HG03066 (cell line): ENCODE results near the gene ZNF407.

Experiments
- ATAC-seq: cut with Tn5 transposase; IDR thresholded peaks from one replicate; pipeline ENCODE4 v1.9.1; 2021; ENCODE audit warnings: low read depth; ENCODE audit not compliant: unreplicated experiment

Gene ZNF407

GRCh38 chr18:75107196-75107930 is 509.7 kb downstream of the ZNF407 start:
- no peak for ATAC-seq

GRCh38 chr18:75107931-75108276 is 510.2 kb downstream of the ZNF407 start:
- no peak for ATAC-seq

GRCh38 chr18:75108579-75109318 is 511.1 kb downstream of the ZNF407 start:
- ATAC-seq: no peak

- no peak for ATAC-seq
These were observed 511.6 kb downstream of the ZNF407 start for GRCh38 chr18:75109319-75109691.

GRCh38 chr18:75109819-75110218 is 512.1 kb downstream of the ZNF407 start:
- no peak for ATAC-seq

- ATAC-seq: no peak
These were observed 512.6 kb downstream of the ZNF407 start for GRCh38 chr18:75110311-75110710.

- ATAC-seq: no peak
These were observed 513.3 kb downstream of the ZNF407 start for GRCh38 chr18:75110846-75111415.

- no peak for ATAC-seq
These were observed 514.1 kb downstream of the ZNF407 start for GRCh38 chr18:75111760-75112159.

GRCh38 chr18:75112186-75113096 is 514.8 kb downstream of the ZNF407 start:
- no peak for ATAC-seq

GRCh38 chr18:75113455-75113854 is 515.8 kb downstream of the ZNF407 start:
- ATAC-seq: no peak

GRCh38 chr18:75114231-75114764 is 516.6 kb downstream of the ZNF407 start:
- no peak for ATAC-seq
